Measurements from ENCODE around the gene GATA6.

GATA6 gene

DNA sequence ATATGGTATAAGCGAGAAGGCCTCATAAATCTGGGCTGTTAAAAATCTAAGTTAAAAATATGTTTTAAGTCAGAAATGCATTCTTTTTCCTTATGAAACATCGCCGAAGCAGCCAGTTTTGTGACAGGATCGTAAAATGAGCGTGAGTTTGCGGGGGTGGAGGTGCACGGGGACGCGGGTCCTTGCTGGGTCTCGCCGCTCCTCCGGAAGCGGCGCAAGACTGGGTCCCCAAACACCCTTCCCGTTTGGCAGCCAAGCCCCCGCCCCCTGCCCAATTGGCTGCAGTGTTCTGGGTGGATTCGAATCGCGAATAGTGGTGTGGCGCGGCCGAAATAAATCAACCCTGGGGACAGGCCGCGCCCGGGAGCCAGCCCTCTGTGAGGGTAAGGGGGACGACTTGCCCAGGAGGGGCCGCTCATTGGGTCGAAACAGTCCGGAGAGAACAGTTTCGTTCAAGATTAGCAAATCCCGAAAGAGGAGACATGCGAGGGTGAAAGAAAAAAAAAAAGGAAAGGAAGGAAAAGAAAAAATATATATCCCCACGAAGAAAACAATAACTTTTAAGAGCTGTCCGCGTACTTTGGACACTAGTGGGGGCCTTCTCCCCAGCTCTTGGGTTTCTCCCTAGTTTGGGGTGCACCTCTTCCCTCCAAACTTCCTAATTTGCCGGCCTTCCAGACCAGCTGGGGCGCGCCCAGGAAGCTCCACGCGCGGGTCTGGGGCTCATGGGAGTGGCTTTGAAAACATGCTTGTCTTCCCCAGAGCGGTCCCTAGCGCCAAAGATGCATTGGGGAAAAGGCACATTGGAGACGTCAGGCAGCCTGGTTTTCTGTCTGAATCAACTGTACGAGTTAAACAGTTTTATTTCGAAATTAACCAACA is 3.1 kb upstream of the GATA6 start:
- no peak for DNase-seq

DNA sequence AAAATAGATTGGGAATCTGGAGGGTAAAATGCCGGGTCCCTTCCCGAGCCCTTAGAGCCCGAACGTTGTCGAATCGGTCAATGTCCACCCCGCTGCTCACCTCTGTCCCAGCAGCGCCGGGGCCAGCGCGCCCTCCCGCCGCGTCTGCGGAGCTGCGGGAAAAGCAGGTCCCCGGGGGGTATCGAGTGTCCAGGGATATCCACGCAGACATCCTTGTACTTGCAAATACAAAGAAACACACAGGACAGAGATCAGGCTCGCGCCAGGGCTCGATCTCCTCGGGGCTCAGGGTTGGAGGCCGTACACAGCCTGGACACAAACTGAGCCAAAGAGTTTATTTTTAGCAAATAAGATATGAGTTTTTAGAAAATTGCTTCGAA is 2.3 kb upstream of the GATA6 start:
- DNase-seq: no peak

DNA sequence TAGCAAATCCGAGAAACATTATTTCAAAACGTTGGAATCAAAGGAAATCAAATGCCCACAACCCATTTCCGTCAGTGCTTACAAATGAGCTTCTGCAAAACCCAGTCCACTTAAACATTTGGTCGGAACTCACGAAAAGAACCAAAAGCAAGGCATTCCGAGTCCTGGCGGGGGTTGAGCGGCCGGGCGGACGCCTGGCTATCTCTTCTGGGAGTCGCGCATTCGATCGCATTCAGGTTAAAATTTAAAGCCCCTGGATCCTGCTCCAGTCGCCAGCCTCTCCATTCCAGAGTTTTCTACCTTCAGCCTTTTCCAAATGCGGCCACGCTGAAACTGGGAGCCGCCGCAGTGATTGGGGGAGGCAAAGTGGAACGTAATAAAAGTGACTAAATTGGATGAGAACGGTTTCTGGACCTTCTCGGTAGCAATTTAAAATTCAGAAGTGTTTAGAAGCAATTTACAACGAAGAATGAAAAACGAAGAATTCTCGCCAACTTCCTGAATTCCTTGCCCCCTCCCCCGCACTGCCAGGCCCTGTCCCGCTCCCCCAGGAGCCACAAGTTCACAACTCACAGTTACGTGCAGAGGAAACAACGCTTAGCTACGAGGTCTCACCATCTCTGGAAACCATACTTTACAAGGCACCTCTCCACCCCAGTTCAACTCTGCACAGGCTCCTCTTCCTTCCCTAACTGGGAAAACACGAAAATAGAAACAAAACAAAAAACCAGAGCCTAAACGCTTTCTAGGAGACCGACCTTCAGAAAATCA is 1.7 kb upstream of the GATA6 start:
- peak; percentile 42 for DNase-seq

DNA sequence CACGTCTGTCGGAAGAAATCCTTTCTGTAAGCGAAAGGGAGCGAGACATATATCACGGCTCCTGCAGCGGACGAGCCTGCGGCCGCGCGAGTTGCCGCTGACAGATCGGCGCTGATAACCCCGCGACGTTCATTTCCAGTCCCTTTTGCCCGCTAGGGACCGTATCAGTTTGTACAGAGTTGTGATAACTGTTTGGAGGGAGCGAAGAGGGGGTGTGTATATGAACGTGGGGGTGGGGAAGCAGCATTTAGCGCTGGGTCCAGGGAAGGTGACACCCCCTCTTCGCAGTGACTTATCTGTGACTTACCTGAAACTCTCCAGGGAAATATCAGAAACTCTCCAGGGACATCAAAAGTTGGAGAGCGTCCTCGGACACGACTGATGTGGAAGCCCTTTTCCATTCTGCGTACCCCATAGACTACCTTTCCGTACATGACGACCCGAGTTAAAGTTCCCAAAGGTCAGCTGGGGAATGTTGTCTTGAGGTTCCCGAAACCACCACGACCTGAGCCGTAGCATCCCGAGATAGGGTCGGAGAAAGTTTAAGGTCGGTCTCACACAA is 948 bp upstream of the GATA6 start:
- peak; percentile 44 for DNase-seq

DNA sequence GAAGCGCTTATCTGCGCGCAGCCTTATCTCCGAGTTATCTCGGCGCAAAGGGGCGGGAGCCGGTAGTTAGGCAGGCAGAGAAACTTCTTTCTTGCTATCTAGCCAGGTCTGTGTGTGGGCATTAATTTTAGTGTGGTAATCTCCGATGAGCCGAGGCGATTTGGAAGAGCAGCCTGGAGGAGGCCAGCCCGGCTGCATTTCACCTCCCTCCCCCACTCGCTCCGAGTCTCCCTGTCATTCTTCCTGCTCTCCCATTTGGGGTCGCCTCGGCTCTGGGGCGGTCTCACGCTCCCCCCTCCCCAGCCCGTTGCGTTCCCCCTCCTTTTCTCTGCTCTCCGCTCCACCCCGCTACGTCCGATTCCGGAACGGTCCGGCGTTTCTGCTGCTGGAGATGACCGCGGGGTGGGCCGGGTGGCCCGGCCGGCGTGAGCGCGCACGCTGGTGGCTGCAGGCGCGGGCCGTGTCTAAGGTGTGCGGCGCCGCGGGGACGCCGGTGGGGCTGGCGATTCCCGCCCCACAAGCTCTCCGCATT is 566 bp downstream of the GATA6 start:
- DNase-seq: peak; percentile 50

DNA sequence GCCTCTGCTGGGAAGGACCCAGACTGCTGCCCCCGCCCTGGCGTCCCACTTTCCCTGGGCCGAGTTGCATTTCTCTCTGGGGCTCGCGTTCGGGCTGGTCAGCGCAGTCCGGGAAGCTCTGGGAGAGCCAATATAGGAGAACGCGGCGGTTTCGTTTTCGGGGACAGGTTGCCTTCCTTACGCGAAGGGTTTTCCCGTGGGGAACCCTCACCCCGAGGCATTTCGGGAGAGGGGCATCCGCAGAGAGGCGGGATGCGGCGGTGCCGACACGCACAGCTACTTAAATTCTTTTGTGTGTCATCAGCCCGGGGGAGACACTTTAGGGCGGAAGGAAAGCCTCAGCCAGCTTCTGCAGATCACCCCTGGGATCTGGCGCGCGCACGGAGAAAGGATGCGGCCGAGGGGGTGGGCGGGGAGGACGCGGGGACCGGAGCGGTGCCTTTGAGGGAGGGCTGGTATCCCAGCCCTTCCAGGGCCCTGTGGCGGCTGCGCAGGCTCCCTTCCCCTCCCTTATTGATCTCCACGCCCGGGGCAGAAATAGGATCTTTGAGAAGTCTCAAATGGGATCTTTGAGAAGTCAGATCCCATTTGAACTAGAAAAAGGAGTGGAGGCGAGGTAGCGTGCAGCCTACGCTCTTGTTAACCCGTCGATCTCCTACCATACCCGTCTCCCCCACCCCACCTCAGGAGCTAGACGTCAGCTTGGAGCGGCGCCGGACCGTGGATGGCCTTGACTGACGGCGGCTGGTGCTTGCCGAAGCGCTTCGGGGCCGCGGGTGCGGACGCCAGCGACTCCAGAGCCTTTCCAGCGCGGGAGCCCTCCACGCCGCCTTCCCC is 1.2 kb downstream of the GATA6 start:
- DNase-seq: peak; percentile 80

DNA sequence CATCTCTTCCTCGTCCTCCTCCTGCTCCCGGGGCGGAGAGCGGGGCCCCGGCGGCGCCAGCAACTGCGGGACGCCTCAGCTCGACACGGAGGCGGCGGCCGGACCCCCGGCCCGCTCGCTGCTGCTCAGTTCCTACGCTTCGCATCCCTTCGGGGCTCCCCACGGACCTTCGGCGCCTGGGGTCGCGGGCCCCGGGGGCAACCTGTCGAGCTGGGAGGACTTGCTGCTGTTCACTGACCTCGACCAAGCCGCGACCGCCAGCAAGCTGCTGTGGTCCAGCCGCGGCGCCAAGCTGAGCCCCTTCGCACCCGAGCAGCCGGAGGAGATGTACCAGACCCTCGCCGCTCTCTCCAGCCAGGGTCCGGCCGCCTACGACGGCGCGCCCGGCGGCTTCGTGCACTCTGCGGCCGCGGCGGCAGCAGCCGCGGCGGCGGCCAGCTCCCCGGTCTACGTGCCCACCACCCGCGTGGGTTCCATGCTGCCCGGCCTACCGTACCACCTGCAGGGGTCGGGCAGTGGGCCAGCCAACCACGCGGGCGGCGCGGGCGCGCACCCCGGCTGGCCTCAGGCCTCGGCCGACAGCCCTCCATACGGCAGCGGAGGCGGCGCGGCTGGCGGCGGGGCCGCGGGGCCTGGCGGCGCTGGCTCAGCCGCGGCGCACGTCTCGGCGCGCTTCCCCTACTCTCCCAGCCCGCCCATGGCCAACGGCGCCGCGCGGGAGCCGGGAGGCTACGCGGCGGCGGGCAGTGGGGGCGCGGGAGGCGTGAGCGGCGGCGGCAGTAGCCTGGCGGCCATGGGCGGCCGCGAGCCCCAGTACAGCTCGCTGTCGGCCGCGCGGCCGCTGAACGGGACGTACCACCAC is 2.1 kb downstream of the GATA6 start:
- no peak for DNase-seq

DNA sequence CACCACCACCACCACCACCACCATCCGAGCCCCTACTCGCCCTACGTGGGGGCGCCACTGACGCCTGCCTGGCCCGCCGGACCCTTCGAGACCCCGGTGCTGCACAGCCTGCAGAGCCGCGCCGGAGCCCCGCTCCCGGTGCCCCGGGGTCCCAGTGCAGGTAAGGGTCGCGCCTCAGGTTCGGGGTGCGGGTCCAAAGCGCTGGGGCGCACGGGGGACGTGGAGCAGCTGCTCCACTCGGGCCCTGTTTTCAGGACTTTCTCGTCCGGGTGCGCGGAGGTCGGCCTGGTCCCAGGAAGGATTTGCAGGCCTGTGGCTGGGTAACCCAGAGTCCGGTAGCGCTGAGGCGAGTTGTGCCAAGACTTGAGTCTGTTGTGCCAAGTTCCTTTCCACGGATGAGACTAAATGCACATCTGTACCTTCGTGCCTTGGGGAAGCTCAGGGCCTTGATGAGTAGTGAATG is 2.8 kb downstream of the GATA6 start:
- DNase-seq: no peak

DNA sequence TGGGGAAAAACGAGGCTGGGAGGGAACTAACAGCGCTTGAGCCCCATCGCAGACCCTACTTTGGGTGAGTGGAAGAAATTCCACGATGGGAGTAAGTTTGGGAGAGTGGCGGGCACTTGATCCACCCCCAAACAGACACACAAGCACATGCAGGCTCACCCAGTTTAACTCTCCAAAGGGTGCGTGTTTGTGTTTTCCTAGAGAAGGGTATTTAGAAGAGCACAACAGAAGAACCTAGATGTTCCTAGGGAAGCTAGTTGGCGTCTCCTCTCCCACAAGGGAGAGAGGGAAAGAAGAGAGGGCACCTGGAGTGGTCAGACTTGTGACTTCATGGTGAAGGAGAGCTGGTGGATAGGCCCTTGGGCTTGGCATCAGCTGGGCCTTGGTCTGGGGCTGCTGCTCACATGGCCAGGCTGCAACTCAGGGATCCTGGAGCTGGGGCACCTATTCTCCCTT is 3.2 kb downstream of the GATA6 start:
- DNase-seq: no peak

DNA sequence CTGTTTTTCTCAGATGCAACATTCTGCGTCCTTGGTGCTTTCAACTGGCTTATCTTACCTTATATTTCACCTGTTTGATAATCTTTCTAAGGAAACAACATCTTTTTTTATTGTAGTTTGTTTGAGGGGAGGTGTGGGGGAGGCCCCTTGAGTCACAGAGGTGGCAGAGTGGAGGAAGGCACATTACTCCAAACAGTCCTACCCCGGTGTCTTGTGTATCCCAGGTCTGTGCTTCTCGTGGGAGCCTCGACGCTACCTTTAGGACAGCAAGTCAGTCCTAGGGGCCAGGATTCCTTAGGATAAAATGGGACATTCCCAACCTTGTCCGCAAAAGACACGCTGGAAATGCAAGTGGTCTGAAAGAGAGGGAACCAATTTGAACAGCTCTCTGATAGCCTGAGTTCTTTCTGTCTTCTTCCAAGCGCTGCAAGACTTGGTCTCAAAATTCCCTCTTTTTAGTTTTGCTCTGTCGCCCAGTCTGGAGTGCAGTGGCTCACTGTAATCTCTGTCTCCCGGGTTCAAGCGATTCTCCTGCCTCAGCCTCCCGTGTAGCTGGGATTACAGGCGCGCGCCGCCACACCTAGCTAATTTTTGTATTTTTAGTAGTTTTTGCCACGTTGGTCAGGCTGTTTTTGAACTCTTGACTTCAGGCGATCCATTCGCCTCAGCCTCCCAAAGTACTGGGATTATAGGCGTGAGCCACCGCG is 4.0 kb downstream of the GATA6 start:
- DNase-seq: no peak

DNA sequence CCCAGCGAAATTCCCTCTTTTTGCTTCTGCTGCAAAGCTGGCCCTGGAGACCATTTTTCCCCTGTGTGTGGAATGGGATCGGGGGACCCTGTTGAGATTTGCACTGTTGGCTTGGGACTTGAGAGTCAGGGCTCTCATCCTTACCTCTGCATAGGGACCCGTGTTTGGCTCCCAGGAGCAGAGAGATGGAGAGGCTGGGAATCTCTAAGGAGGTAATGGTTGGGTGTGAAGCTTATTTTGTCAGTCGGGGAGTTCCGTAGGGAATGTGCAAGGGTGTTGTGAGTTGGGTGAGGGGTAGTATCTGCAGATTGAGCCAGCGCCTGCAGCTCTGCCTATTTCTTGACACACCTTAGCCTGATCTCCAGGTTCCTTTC is 4.5 kb downstream of the GATA6 start:
- DNase-seq: no peak

DNA sequence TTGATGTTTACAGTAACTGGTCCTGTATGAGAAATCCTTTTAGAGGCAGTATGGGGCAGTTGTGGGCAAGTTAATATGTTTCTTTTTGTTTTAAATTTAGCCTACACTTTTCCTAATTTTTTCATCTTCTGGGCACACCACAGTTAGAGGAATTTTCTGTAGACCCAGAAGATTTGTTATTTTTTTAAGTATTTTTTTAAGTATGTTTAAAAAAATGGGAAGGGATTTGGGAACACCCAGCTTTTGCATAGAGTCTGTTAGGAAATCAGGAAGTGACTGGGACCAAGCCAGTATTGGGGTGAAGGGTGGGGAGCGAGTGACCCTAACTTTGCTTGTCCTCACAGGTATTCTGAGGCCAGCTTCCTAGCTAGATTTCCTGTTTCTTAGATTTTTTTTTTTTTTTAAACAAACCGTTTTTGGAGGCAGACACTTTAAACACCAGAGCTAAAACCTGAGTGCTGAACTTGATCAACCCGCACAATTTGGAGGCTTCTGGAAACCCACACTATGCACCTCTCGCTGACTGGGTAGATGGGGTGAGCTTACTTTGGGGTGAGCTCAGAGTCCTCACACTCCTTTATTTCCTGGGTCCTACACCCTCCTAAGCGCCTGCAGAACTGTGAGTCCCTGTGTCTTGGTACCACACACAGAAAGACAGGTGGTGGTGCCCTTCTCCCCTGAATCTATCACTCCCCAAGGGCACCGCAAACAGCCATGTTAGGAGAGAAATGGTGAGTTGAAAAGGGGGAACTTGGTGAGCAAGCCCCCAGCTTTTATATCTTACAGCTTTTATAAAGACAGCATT is 5.2 kb downstream of the GATA6 start:
- DNase-seq: no peak

DNA sequence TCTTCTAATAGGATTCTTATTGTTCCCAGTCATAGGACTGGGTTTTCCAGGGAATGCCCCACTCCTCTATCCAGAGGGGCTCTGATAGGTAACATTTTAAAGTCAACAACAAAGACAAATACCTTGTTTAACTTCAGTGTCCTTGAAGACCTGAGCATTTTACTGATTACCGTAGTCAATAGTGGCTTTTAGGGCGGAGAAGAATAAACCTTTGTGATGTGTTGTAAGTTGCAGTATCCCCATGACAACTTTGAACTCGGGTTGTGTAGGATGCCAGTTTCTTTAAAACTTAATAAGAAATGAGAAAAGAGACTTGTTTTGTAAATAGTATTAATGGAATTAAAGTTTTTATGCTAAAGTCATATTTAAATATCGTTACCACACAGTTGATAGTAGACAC is 6.0 kb downstream of the GATA6 start:
- DNase-seq: no peak

DNA sequence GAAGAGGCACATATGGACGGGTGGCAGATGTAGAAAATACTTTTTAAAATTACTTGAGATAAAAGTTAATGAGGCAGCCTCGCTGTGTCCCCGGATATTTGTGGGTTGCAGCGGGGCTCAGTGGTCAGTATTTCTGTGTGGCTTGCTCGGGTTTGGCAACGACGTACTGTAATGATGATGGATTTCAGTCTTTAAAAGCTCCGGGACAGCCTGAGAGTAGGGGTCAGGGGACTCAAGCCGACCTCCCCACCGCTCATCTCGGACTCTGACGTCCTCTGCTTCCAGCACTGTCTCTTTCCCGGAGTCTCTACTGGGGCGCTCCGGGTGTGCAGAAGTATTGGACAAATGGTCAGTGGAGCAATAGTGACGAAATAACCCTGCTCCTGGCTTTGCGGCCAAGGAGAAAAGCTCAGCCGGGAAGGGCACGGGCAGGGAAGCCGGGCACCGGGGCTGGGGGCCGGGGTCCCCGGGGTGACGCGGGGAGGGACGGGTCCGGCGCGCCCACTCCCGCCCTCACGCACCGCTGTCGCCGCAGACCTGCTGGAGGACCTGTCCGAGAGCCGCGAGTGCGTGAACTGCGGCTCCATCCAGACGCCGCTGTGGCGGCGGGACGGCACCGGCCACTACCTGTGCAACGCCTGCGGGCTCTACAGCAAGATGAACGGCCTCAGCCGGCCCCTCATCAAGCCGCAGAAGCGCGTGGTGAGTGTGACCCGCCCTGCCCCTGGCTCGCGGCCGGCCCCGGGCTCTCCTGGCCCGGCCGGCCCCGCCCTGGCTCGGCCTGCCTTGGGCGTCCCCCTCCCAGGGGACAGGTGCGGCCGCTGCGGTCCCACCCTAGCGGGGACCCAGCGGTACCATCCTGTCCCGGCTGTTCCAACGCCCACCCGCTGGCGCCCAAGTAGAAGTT is 7.3 kb downstream of the GATA6 start:
- DNase-seq: no peak

DNA sequence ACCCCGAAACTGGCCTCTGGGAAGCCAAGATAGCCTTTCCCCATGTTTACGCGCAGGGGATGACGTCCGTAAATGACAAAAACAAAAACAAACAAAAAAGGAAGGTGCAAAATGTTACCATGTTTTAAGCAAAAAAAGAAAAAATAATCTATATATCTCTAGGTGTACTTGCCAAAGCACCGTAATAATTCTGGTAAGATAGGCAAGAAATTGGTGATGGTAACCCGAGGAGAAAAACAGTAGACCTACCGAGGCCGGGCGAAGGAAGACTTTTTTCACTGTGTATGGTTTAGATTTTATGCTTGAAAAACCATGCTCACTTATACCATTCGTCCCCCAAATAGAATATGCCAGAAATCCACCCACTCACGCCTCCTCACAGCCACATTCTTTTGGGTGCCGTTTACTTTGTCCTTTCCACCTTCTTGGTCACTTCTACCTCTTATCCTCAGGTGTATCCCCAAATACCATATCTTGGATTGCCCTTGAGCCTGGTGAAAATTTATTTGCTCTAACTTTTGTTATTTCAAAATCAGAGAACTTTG is 8.0 kb downstream of the GATA6 start:
- no peak for DNase-seq

DNA sequence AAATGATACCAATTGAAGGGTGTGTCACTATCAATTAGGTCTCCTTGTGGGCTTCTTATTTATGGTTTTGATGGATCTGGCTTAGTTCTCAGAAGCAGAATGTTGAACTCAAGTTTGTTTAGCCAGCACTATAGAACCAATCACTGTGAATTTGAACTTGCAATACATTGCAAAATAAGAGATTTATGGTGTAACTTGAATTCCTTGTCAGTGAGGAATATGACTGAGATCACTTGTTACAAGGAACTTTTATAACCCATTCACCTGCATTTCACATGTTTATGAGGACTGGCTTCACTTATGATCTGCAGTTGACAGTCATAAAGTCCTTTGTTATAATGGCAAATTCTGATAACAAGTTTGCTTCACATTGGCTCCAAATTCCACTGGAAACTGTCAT is 9.8 kb downstream of the GATA6 start:
- DNase-seq: no peak

DNA sequence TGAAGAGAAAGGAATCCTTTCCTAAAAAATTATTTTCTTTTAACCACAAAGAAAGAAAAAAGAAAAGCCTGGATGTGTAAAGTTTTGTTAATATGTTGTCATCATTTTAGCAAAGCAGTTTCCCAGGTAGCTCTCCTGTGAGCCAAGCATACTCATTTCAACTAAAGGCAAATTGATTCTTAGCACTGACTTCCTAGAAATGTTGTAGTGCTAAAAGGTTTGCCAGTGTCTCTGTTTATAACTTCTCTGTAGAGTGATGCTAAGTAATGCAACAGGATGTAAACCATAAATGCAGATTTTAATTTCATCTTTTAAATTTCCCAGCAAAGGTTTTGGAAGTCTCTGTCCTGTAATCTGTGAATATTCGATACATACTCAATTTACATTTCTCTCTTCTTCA is 10.2 kb downstream of the GATA6 start:
- no peak for DNase-seq

DNA sequence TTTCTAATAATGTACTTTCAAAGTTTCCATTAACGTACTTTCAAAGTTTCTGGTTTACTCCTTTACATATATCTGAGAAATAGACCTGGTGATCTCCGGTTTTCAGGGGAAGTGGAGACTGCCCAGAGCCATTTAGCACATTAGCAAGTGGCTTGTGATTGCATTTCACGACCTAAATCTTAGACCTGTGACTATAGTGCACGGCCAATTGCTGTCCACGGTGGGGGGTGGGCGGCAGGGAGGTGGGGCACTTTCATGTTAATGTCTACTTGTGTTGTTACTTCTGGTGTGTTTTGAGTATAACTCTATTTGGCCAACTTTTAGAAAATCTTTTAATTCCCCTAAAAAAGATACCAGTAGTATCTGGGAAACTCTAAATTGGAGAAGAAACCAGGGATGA is 11.3 kb downstream of the GATA6 start:
- no peak for DNase-seq

Measured in fibroblast of skin of back (primary cell).